ENCODE data around the gene NELFCD.
"Not testable (repeated sequence)": the region's sequence is repeated elsewhere in the genome, so short reads cannot be mapped to it uniquely, and the experiment has no call there.

- TF ChIP-seq, protein P1, sequence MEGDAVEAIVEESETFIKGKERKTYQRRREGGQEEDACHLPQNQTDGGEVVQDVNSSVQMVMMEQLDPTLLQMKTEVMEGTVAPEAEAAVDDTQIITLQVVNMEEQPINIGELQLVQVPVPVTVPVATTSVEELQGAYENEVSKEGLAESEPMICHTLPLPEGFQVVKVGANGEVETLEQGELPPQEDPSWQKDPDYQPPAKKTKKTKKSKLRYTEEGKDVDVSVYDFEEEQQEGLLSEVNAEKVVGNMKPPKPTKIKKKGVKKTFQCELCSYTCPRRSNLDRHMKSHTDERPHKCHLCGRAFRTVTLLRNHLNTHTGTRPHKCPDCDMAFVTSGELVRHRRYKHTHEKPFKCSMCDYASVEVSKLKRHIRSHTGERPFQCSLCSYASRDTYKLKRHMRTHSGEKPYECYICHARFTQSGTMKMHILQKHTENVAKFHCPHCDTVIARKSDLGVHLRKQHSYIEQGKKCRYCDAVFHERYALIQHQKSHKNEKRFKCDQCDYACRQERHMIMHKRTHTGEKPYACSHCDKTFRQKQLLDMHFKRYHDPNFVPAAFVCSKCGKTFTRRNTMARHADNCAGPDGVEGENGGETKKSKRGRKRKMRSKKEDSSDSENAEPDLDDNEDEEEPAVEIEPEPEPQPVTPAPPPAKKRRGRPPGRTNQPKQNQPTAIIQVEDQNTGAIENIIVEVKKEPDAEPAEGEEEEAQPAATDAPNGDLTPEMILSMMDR (IDR thresholded peaks at IDR 0.05; ENCODE audit: insufficient read depth, low read length, poor library complexity, severe bottlenecking) = not testable (repeated sequence)
- not testable (repeated sequence) for TF ChIP-seq EZH2phosphoT487 (conservative IDR thresholded peaks at IDR 0.05; ENCODE audit: low read length)
Measured at GRCh38 chr20:59011874-59012157, 30.8 kb downstream of the NELFCD start.

Measured in SU-DHL-6 (cell line).